ENCODE data around the gene NSD2.

Gene NSD2

GRCh38 chr4:1943928-1944327 is 72.7 kb downstream of the NSD2 start:
- ATAC-seq (ENCODE audit: low read depth) (no peak), DNase-seq (ENCODE audit: low spot score in 2 of 2) (no peak)
- Mint-ChIP-seq H3K27ac (no peak overlapping the region), H3K9me3 (no peaks in the 10 kb centered on the region), H3K27me3 (no peaks in the 10 kb centered on the region), H3K4me1 (no peaks in the 10 kb centered on the region), H3K36me3 (peaks cover 10% of the 10 kb centered on the region), H3K4me3 (no peak overlapping the region)

- DNase-seq (ENCODE audit: low spot score in 2 of 2): no peak
- H3K36me3 Mint-ChIP-seq: peaks cover 6% of the 10 kb centered on the region
- H3K4me1 Mint-ChIP-seq: no peaks in the 10 kb centered on the region
- H3K4me3 Mint-ChIP-seq: no peak overlapping the region
- H3K9me3 Mint-ChIP-seq: no peaks in the 10 kb centered on the region
- H3K27ac Mint-ChIP-seq: no peak overlapping the region
- no peaks in the 10 kb centered on the region for H3K27me3 Mint-ChIP-seq
- ATAC-seq (ENCODE audit: low read depth): no peak
Observed at GRCh38 chr4:1945124-1945895, 74.1 kb downstream of the NSD2 start.

GRCh38 chr4:1945912-1946311 is 74.7 kb downstream of the NSD2 start:
- Mint-ChIP-seq H3K27me3 (no peaks in the 10 kb centered on the region), H3K4me3 (no peak overlapping the region), H3K36me3 (peaks cover 6% of the 10 kb centered on the region), H3K4me1 (no peaks in the 10 kb centered on the region), H3K27ac (no peak overlapping the region), H3K9me3 (no peaks in the 10 kb centered on the region)
- no peak for DNase-seq (ENCODE audit: low spot score in 2 of 2)
- no peak for ATAC-seq (ENCODE audit: low read depth)

GRCh38 chr4:1948232-1948631 is 77.0 kb downstream of the NSD2 start:
- no peaks in the 10 kb centered on the region for H3K4me1 Mint-ChIP-seq
- no peak overlapping the region for H3K4me3 Mint-ChIP-seq
- peaks cover 1% of the 10 kb centered on the region for H3K36me3 Mint-ChIP-seq
- no peak for ATAC-seq (ENCODE audit: low read depth)
- no peaks in the 10 kb centered on the region for H3K27me3 Mint-ChIP-seq
- no peak overlapping the region for H3K27ac Mint-ChIP-seq
- no peaks in the 10 kb centered on the region for H3K9me3 Mint-ChIP-seq
- no peak for DNase-seq (ENCODE audit: low spot score in 2 of 2)

GRCh38 chr4:1948892-1949436 is 77.8 kb downstream of the NSD2 start:
- DNase-seq (ENCODE audit: low spot score in 2 of 2) (no peak), ATAC-seq (ENCODE audit: low read depth) (no peak)
- Mint-ChIP-seq H3K36me3 (peaks cover 1% of the 10 kb centered on the region), H3K27me3 (no peaks in the 10 kb centered on the region), H3K4me1 (no peaks in the 10 kb centered on the region), H3K27ac (no peak overlapping the region), H3K4me3 (no peak overlapping the region), H3K9me3 (no peaks in the 10 kb centered on the region)

GRCh38 chr4:1950369-1950768 is 79.2 kb downstream of the NSD2 start:
- H3K4me3 Mint-ChIP-seq: no peak overlapping the region
- ATAC-seq (ENCODE audit: low read depth) (no peak), DNase-seq (ENCODE audit: low spot score in 2 of 2) (no peak)
- H3K27ac Mint-ChIP-seq: no peak overlapping the region
- H3K36me3 Mint-ChIP-seq: peaks cover 4% of the 10 kb centered on the region
- no peaks in the 10 kb centered on the region for H3K9me3 Mint-ChIP-seq
- H3K4me1 Mint-ChIP-seq: no peaks in the 10 kb centered on the region
- no peaks in the 10 kb centered on the region for H3K27me3 Mint-ChIP-seq

- DNase-seq (ENCODE audit: low spot score in 2 of 2): no peak
- Mint-ChIP-seq H3K27ac (no peak overlapping the region), H3K27me3 (no peaks in the 10 kb centered on the region), H3K36me3 (peaks cover 6% of the 10 kb centered on the region), H3K4me3 (no peak overlapping the region), H3K4me1 (no peaks in the 10 kb centered on the region), H3K9me3 (no peaks in the 10 kb centered on the region)
- no peak for ATAC-seq (ENCODE audit: low read depth)
Observed at GRCh38 chr4:1952058-1952700, 81.0 kb downstream of the NSD2 start.

GRCh38 chr4:1952719-1953118 is 81.5 kb downstream of the NSD2 start:
- Mint-ChIP-seq H3K36me3 (peaks cover 6% of the 10 kb centered on the region), H3K27ac (no peak overlapping the region), H3K4me1 (no peaks in the 10 kb centered on the region), H3K9me3 (no peaks in the 10 kb centered on the region), H3K27me3 (no peaks in the 10 kb centered on the region), H3K4me3 (no peak overlapping the region)
- no peak for DNase-seq (ENCODE audit: low spot score in 2 of 2)
- ATAC-seq (ENCODE audit: low read depth): no peak

GRCh38 chr4:1953335-1953734 is 82.1 kb downstream of the NSD2 start:
- Mint-ChIP-seq H3K36me3 (peaks cover 8% of the 10 kb centered on the region), H3K4me1 (no peaks in the 10 kb centered on the region), H3K27ac (no peak overlapping the region), H3K9me3 (no peaks in the 10 kb centered on the region), H3K4me3 (no peak overlapping the region), H3K27me3 (no peaks in the 10 kb centered on the region)
- DNase-seq (ENCODE audit: low spot score in 2 of 2) (no peak), ATAC-seq (ENCODE audit: low read depth) (no peak)

GRCh38 chr4:1956631-1957030 is 85.4 kb downstream of the NSD2 start:
- Mint-ChIP-seq H3K27me3 (no peaks in the 10 kb centered on the region), H3K36me3 (peaks cover 24% of the 10 kb centered on the region), H3K4me1 (no peaks in the 10 kb centered on the region), H3K4me3 (no peak overlapping the region), H3K9me3 (no peaks in the 10 kb centered on the region), H3K27ac (no peak overlapping the region)
- ATAC-seq (ENCODE audit: low read depth): no peak
- DNase-seq (ENCODE audit: low spot score in 2 of 2): no peak

- Mint-ChIP-seq H3K36me3 (peaks cover 35% of the 10 kb centered on the region), H3K4me3 (no peak overlapping the region), H3K4me1 (no peaks in the 10 kb centered on the region), H3K9me3 (no peaks in the 10 kb centered on the region), H3K27me3 (no peaks in the 10 kb centered on the region), H3K27ac (no peak overlapping the region)
- ATAC-seq (ENCODE audit: low read depth) (no peak), DNase-seq (ENCODE audit: low spot score in 2 of 2) (no peak)
Observed at GRCh38 chr4:1958276-1959103, 87.3 kb downstream of the NSD2 start.

GRCh38 chr4:1959104-1959384 is 87.9 kb downstream of the NSD2 start:
- DNase-seq (ENCODE audit: low spot score in 2 of 2): no peak
- Mint-ChIP-seq H3K27ac (no peak overlapping the region), H3K4me1 (no peaks in the 10 kb centered on the region), H3K4me3 (no peak overlapping the region), H3K9me3 (no peaks in the 10 kb centered on the region), H3K27me3 (no peaks in the 10 kb centered on the region), H3K36me3 (peaks cover 35% of the 10 kb centered on the region)
- no peak for ATAC-seq (ENCODE audit: low read depth)

GRCh38 chr4:1960170-1960825 is 89.1 kb downstream of the NSD2 start:
- DNase-seq (ENCODE audit: low spot score in 2 of 2) (no peak), ATAC-seq (ENCODE audit: low read depth) (no peak)
- Mint-ChIP-seq H3K4me3 (no peak overlapping the region), H3K4me1 (no peaks in the 10 kb centered on the region), H3K27me3 (no peaks in the 10 kb centered on the region), H3K9me3 (no peaks in the 10 kb centered on the region), H3K27ac (no peak overlapping the region), H3K36me3 (peaks cover 37% of the 10 kb centered on the region)

- Mint-ChIP-seq H3K36me3 (peaks cover 40% of the 10 kb centered on the region), H3K27me3 (no peaks in the 10 kb centered on the region), H3K27ac (no peak overlapping the region), H3K9me3 (no peaks in the 10 kb centered on the region), H3K4me1 (no peaks in the 10 kb centered on the region), H3K4me3 (no peak overlapping the region)
- DNase-seq (ENCODE audit: low spot score in 2 of 2) (no peak), ATAC-seq (ENCODE audit: low read depth) (no peak)
Observed at GRCh38 chr4:1961038-1961437, 89.8 kb downstream of the NSD2 start.

Measured in memory B cell (primary cell).